Cardiac muscle cell (in vitro differentiated cells and primary cell): Measurements from ENCODE around the gene COL4A2. TPM values are rescaled to one million over a fixed set of nuclear protein-coding genes. Genes with fewer than 3 reads are reported as not detected.

Source experiments
- DNase-seq, 2 donors: peaks; one replicate each; pipeline versions ENCODE4 v3.0.0 to v3.0.0-alpha.2; 2010 to 2017; ENCODE audit warnings: low read depth in 1 of 2, low spot score in 1 of 2
- H3K27ac ChIP-seq: fragments of 200-600 bp; sonication (generic); 2 replicates; pipeline ENCODE4 v1.5.1; 2016
- H3K27me3 ChIP-seq: fragments of 200-600 bp; sonication (generic); 2 replicates; pipeline ENCODE4 v1.6.0; 2016; ENCODE audit warnings: control low read depth
- H3K36me3 ChIP-seq: fragments of 200-600 bp; sonication (generic); 2 replicates; pipeline ENCODE4 v1.5.1; 2016; ENCODE audit warnings: control low read depth
- H3K4me1 ChIP-seq: fragments of 200-600 bp; sonication (generic); 2 replicates; pipeline ENCODE4 v1.8.1; 2017; ENCODE audit warnings: low read depth, mild to moderate bottlenecking, mixed run types
- H3K4me3 ChIP-seq: fragments of 200-600 bp; sonication (generic); 2 replicates; pipeline ENCODE4 v1.5.1; 2016; ENCODE audit warnings: mild to moderate bottlenecking
- H3K9me3 ChIP-seq: fragments of 200-600 bp; sonication (generic); 2 replicates; pipeline ENCODE4 v1.5.1; 2017; ENCODE audit warnings: low read depth, mild to moderate bottlenecking, control low read depth
- polyA plus RNA-seq: library from polyadenylated mRNA; unstranded; fragments of >200 nt; fragmentation: Nextera tagmentation; extraction: Ambion mirVana; gene quantifications from 2 replicates; pipeline ENCODE4 v1.2.1, GENCODE V29; 2016
- total RNA-seq: library from RNA; depleted of rRNA; stranded (reverse); fragments of >200 nt; gene quantifications from 2 replicates; pipeline ENCODE4 v1.2.3, GENCODE V29; 2016
- TF ChIP-seq, protein P1 (sequence below): IDR thresholded peaks from 2 replicates; pipeline ENCODE4 v1.5.1; 2012; ENCODE audit warnings: low read depth, mild to moderate bottlenecking, low read length

COL4A2 gene
- total and polyA plus RNA-seq, 2 experiments from 2014 or later = 184 to 516 TPM

DNA sequence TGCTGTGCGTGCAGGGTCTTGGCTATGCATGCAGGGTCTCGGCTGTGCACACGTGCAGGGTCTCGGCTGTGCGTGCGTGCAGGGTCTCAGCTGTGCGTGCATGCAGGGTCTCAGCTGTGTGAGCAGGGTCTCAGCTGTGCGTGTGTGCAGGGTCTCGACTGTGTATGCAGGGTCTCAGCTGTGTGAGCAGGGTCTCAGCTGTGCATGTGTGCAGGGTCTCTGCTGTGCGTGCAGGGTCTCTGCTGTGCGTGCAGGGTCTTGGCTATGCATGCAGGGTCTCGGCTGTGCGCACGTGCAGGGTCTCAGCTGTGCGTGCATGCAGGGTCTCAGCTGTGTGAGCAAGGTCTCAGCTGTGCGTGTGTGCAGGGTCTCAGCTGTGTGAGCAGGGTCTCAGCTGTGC, 212.0 kb downstream of the COL4A2 start:
- Histone ChIP-seq H3K4me1 (peaks cover 3% of the 10 kb centered on the region), H3K9me3 (no peaks in the 10 kb centered on the region), H3K36me3 (no peaks in the 10 kb centered on the region), H3K27ac (no peak overlapping the region), H3K27me3 (no peaks in the 10 kb centered on the region), H3K4me3 (no peak overlapping the region)
- TF ChIP-seq, protein P1, sequence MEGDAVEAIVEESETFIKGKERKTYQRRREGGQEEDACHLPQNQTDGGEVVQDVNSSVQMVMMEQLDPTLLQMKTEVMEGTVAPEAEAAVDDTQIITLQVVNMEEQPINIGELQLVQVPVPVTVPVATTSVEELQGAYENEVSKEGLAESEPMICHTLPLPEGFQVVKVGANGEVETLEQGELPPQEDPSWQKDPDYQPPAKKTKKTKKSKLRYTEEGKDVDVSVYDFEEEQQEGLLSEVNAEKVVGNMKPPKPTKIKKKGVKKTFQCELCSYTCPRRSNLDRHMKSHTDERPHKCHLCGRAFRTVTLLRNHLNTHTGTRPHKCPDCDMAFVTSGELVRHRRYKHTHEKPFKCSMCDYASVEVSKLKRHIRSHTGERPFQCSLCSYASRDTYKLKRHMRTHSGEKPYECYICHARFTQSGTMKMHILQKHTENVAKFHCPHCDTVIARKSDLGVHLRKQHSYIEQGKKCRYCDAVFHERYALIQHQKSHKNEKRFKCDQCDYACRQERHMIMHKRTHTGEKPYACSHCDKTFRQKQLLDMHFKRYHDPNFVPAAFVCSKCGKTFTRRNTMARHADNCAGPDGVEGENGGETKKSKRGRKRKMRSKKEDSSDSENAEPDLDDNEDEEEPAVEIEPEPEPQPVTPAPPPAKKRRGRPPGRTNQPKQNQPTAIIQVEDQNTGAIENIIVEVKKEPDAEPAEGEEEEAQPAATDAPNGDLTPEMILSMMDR = no peak
- DNase-seq = no peak

DNA sequence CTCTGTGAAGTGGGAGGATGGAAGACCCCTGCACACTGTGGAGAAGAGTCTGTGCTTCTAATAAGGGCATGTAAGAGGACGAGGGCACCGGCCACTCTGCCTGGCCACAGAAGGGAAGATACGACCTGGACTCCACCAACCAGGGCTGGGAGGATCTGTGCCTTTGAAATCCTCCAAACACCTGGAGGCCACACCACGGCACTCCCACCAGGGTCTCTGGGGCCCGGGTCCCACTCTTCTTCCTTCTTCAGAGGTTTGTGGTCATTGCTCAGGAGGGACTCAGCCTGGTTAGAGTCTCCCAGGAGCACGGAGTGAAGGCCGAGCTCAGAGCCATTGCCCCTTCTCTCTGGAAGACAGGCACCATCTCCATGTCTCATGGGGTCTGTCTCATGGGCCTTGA, 212.4 kb downstream of the COL4A2 start:
- no peak overlapping the region for H3K4me3 ChIP-seq
- TF ChIP-seq, protein P1 = no peak
- no peak overlapping the region for H3K27ac ChIP-seq
- H3K4me1 ChIP-seq = peaks cover 7% of the 10 kb centered on the region
- H3K9me3 ChIP-seq = no peaks in the 10 kb centered on the region
- no peak for DNase-seq
- no peaks in the 10 kb centered on the region for H3K27me3 ChIP-seq
- no peaks in the 10 kb centered on the region for H3K36me3 ChIP-seq

DNA sequence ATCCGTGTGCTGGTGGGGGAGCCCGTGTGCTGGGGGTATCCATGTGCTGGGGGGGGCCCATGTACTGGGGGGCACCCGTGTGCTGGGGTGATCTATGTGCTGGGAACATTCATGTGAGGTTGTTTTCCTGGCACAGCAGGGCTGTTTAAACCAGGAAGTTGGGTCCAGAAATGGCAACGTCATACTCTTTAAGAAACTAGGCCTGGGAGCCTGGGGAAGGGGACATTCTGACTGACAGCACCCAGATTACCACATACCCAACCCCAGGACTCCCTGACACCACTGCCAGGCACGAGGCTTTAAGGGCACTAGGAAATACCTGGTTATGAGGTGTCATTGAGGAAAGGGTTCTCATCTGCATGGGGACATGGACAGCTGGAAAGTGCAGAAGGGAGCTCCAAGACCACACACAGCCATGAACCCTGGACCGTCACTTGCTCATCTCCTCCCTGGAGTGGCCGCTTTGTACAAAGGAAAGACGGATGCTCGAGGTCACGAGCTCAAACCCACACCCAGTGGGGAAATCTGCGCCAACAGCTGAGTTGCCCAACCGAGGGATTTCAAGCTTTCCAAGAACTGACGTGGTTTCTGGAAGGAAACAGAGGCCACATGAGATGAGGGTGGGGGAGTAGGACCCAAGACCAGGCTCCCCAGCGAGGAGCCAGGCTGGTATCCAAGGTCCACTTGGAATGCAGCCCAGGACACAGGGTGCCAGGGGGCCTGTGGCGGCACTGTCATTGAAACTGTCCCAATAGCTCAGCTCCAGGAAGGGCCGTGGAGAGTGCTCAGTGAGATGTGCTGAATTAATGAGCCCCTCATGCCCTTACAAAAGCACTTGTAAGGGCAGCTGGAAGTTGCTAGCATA, 213.6 kb downstream of the COL4A2 start:
- peak in 1 of 2 donors; percentile 96 for DNase-seq
- Histone ChIP-seq H3K36me3 (no peaks in the 10 kb centered on the region), H3K27ac (no peak overlapping the region), H3K27me3 (no peaks in the 10 kb centered on the region), H3K4me3 (no peak overlapping the region), H3K9me3 (no peaks in the 10 kb centered on the region), H3K4me1 (peaks cover 14% of the 10 kb centered on the region)
- TF ChIP-seq, protein P1 = no peak

DNA sequence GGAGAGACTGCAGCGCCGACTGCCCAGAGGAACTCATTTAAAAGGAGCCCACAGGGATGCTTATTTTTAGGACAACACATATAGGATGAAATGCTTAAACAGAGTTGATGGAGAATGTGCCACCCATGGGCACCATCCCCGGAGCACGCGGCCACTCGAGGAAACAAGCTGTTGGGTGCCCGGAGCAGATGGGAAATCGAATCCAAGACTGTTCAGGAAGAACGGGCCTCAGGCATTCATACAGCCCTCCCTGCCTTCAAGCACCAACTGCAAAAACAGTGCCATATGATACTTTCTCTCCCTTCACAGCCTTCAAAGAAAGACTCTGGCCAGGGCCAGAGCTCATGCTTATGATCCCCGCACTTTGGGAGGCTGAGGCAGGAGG, 214.2 kb downstream of the COL4A2 start:
- H3K9me3 ChIP-seq = no peaks in the 10 kb centered on the region
- no peak for DNase-seq
- TF ChIP-seq, protein P1 = no peak
- peaks cover 20% of the 10 kb centered on the region for H3K4me1 ChIP-seq
- no peaks in the 10 kb centered on the region for H3K27me3 ChIP-seq
- no peak overlapping the region for H3K4me3 ChIP-seq
- no peaks in the 10 kb centered on the region for H3K36me3 ChIP-seq
- H3K27ac ChIP-seq = no peak overlapping the region

DNA sequence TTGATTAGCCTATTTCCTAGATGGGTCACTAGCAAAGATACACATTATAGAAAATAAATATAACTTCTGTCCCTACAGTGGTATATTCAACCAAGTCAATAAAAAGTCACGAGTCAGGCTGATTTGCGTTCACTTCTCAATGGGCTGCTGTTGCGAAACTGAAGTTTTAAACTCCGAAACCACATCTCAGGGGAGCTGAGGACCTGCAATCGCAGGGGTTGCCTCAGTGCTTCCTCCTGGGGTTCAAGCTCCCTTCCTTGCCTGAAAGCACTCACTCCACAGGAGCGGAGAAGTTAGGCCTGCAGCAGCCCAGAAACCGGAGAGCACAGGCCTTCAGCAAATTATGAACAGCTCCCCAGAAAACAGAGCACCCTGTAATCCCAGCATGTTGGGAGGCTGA, 214.9 kb downstream of the COL4A2 start:
- H3K27me3 ChIP-seq = no peaks in the 10 kb centered on the region
- no peaks in the 10 kb centered on the region for H3K36me3 ChIP-seq
- peak in 1 of 2 donors; percentile 73 for DNase-seq
- no peaks in the 10 kb centered on the region for H3K9me3 ChIP-seq
- TF ChIP-seq, protein P1 = no peak
- H3K27ac ChIP-seq = no peak overlapping the region
- peaks cover 24% of the 10 kb centered on the region for H3K4me1 ChIP-seq
- no peak overlapping the region for H3K4me3 ChIP-seq
